HL-60 (cell line): ENCODE data around the gene RPL32.

ENCODE experiments used
- DNase-seq, 2 experiments: peaks; one replicate each; pipeline ENCODE4 v3.0.0-alpha.2; 2010 to 2020; ENCODE audit warnings: low read depth in 1 of 2, low spot score in 1 of 2
- H3K27ac ChIP-seq: fragments of 250-450 bp; sonication (Bioruptor Pico); replicated peaks from 2 replicates; pipeline ENCODE4 v1.5.1; 2020; ENCODE audit warnings: mild to moderate bottlenecking, moderate library complexity
- H3K27me3 ChIP-seq: fragments of 250-450 bp; sonication (Bioruptor Pico); 2 replicates; pipeline ENCODE4 v1.5.1; 2021; ENCODE audit warnings: mild to moderate bottlenecking, moderate library complexity; ENCODE audit not compliant: insufficient read depth, poor library complexity, severe bottlenecking
- H3K4me3 ChIP-seq: replicated peaks from 2 replicates; pipeline ENCODE4 v1.5.1; 2011; ENCODE audit warnings: mild to moderate bottlenecking, control low read depth, low read length; ENCODE audit not compliant: insufficient read depth
- GABPA ChIP-seq: IDR thresholded peaks from 2 replicates; pipeline ENCODE4 v1.6.1; 2012; ENCODE audit warnings: low read depth
- POLR2AphosphoS5 ChIP-seq: IDR thresholded peaks from 2 replicates; pipeline ENCODE4 v1.6.1; 2012; ENCODE audit warnings: low read depth
- SPI1 ChIP-seq: IDR thresholded peaks from 2 replicates; pipeline ENCODE4 v1.6.1; 2012; ENCODE audit warnings: low read depth, mild to moderate bottlenecking, borderline replicate concordance
- long read RNA-seq: library from polyadenylated mRNA; unstranded; transcript quantifications from one replicate; pipeline ENCODE4 v2.0.0, GENCODE V29; 2020
- TF ChIP-seq, protein P1 (sequence below): IDR thresholded peaks from one replicate; pipeline ENCODE4 v1.5.1; 2011; ENCODE audit warnings: low read length, control low read depth, inconsistent platforms; ENCODE audit not compliant: insufficient read depth
- TF ChIP-seq, protein P2 (sequence below): IDR thresholded peaks from 2 replicates; pipeline ENCODE4 v1.6.1; 2012; ENCODE audit warnings: low read depth; ENCODE audit not compliant: insufficient replicate concordance

Gene RPL32
- long read RNA-seq, transcript RPL32-202 (3 exons, 1,734 nt), result minor isoform, 19 of 1,206 reads
- long read RNA-seq, transcript RPL32-203 (4 exons, 1,749 nt), result minor isoform, 5 of 1,206 reads
- long read RNA-seq, transcript RPL32-204 (4 exons, 2,117 nt), result major isoform, 1,163 of 1,206 reads
- long read RNA-seq, transcript RPL32-207 (3 exons, 631 nt), result minor isoform, 10 of 1,206 reads
- long read RNA-seq, partial matches to known transcripts, result 3 of 1,206 reads
- long read RNA-seq, other reads (novel, unspliced or antisense), result 5 of 1,206 reads

DNA sequence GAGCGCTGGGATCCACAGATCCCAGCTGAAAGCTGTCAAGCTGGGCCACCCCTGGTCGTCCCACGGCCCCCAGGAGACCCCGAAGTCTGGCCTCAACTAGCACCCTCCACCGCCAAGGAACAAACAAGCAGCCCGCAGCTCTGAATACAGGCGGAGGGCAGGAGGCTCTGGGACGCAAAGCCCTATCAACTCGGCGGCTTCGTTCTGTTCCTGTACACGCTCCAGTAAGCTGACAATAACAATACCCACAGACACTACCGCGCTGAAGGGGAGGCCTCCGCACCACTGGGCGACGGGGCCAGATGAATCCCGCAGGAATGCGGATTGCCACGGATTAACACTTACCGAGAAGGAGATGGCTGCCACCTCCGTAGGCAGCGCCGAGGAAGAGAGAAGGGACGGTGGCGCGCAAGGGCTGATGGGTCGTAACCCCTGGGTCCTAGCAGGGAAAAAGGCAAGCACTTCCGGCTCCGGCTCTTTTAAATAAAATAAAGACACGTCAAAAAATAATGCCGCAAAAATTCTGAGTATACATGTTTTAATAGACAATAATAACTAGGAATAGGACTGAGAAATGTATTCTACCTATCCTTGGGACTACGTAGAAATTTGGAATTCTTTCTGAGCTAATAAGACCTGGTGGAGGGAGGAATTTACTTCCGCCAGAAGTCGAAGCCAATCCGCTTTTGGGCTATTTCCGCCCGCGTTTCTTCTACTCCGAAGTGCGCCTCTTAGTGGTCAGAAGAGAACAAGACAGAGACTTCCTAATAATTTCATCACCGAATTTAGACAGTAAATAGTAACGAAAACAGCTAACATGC is at the start of gene RPL32:
Gene RPL32 (minus strand): TSS at position 417 of the 821 bp plus-strand sequence. CDS start 1,328 bp downstream, outside the sequence.
- peak; percentile 92 to 95 for DNase-seq

DNA sequence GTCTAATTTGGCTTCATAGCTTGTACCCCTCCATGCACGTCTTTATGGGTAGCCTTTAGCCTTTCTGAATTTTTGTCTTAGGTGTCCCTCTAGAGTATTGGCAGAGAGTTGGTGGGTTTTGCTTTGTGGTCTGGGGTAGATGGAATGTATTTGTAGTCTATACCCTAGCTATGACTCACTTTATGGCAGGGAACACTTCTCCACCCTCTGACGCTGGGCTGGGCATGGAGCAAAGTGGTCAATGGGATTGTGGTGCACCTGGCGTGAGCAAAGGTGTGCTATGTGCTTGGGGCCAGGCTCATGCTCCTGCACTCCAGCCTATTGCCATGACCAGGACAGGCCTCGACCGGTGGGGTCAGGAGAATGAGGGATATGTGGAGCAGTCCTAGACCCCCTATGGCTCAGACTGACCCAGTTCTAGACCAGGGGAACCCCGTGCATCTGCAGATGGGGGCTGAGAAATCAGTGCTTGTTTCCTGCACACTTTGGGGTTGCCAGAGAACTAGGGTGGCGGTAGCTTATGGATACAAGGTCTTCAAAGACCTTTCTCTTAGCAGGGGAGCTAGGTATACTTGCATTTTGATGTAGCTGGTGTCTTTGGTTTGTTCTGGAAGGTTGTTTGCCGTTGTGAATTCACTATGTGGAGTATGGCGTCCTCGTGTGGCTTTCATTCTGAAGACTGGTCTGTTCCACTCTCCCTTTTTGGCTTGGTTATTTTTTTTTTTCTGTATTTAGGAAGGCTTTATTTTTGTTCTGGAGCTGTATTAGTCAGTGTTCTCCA is 49.4 kb upstream of the RPL32 start:
- no peak for DNase-seq
- Histone ChIP-seq H3K27me3 (peaks cover 19% of the 10 kb centered on the region), H3K27ac (no peak overlapping the region), H3K4me3 (no peak overlapping the region)
- TF ChIP-seq SPI1 (no peak), GABPA (no peak), POLR2AphosphoS5 (no peak)
- TF ChIP-seq, protein P1, sequence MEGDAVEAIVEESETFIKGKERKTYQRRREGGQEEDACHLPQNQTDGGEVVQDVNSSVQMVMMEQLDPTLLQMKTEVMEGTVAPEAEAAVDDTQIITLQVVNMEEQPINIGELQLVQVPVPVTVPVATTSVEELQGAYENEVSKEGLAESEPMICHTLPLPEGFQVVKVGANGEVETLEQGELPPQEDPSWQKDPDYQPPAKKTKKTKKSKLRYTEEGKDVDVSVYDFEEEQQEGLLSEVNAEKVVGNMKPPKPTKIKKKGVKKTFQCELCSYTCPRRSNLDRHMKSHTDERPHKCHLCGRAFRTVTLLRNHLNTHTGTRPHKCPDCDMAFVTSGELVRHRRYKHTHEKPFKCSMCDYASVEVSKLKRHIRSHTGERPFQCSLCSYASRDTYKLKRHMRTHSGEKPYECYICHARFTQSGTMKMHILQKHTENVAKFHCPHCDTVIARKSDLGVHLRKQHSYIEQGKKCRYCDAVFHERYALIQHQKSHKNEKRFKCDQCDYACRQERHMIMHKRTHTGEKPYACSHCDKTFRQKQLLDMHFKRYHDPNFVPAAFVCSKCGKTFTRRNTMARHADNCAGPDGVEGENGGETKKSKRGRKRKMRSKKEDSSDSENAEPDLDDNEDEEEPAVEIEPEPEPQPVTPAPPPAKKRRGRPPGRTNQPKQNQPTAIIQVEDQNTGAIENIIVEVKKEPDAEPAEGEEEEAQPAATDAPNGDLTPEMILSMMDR, result no peak
- TF ChIP-seq, protein P2, sequence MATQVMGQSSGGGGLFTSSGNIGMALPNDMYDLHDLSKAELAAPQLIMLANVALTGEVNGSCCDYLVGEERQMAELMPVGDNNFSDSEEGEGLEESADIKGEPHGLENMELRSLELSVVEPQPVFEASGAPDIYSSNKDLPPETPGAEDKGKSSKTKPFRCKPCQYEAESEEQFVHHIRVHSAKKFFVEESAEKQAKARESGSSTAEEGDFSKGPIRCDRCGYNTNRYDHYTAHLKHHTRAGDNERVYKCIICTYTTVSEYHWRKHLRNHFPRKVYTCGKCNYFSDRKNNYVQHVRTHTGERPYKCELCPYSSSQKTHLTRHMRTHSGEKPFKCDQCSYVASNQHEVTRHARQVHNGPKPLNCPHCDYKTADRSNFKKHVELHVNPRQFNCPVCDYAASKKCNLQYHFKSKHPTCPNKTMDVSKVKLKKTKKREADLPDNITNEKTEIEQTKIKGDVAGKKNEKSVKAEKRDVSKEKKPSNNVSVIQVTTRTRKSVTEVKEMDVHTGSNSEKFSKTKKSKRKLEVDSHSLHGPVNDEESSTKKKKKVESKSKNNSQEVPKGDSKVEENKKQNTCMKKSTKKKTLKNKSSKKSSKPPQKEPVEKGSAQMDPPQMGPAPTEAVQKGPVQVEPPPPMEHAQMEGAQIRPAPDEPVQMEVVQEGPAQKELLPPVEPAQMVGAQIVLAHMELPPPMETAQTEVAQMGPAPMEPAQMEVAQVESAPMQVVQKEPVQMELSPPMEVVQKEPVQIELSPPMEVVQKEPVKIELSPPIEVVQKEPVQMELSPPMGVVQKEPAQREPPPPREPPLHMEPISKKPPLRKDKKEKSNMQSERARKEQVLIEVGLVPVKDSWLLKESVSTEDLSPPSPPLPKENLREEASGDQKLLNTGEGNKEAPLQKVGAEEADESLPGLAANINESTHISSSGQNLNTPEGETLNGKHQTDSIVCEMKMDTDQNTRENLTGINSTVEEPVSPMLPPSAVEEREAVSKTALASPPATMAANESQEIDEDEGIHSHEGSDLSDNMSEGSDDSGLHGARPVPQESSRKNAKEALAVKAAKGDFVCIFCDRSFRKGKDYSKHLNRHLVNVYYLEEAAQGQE, result no peak

More for the DNA sequence above, at the start of gene RPL32:
- H3K4me3 ChIP-seq, result peak within 1 kb of the TSS; percentile 76
- peak within 1 kb of the TSS; percentile 99 for H3K27ac ChIP-seq
- TF ChIP-seq, protein P1, result peak; percentile 64
- TF ChIP-seq GABPA (peak; percentile 88), SPI1 (peak; percentile 22; the same call in 1 of the 2 replicates), POLR2AphosphoS5 (peak; percentile 99)
- TF ChIP-seq, protein P2, result peak; percentile 81
- H3K27me3 ChIP-seq, result no peaks in the 10 kb centered on the region

DNA sequence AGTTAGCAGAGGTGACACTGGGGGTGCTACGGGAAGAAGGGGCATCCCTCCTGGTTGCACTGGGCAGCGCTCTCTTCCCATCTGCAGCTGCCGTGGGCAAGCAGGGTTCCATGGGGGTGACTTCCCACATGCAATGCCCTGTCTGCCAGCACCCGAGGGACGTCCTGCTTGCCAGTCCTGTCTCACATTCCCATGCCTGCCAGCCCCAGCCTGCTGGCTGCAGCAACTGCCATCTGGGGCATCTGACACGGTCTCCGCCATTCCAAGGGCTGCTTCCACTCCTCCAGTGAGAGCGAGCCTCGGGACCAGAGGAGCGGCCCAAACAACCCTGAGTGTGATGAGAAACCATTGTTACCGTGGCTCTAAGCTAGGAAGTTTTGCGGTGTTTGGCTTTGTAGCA is 45.4 kb upstream of the RPL32 start:
- TF ChIP-seq, protein P2, result no peak
- no peak for TF ChIP-seq GABPA
- TF ChIP-seq SPI1, result no peak
- TF ChIP-seq, protein P1, result no peak
- TF ChIP-seq POLR2AphosphoS5, result no peak
- no peak overlapping the region for H3K4me3 ChIP-seq
- H3K27ac ChIP-seq, result no peak overlapping the region
- H3K27me3 ChIP-seq, result peaks cover 19% of the 10 kb centered on the region
- no peak for DNase-seq
